Ascending aorta (tissue), 2 donors: ENCODE data around the gene NCBP1. TPM values are rescaled to one million over a fixed set of nuclear protein-coding genes. Genes with fewer than 3 reads are reported as not detected.

ENCODE experiments used
- DNase-seq, 2 donors: peaks; one replicate each; pipeline ENCODE4 v3.0.0-alpha.2; 2019; ENCODE audit warnings: low spot score in 2 of 2
- H3K27ac ChIP-seq, 2 donors: fragments of 200-600 bp; sonication (generic); one replicate each; pipeline ENCODE4 v1.5.1; 2016 to 2017; ENCODE audit warnings: mild to moderate bottlenecking in 1 of 2
- H3K27me3 ChIP-seq: fragments of 200-600 bp; sonication (generic); one replicate; pipeline ENCODE4 v1.5.1; 2017
- H3K36me3 ChIP-seq, 2 donors: fragments of 200-600 bp; sonication (generic); one replicate each; pipeline ENCODE4 v1.5.1; 2016
- H3K4me1 ChIP-seq, 2 donors: fragments of 200-600 bp; sonication (generic); one replicate each; pipeline ENCODE4 v1.5.1; 2016 to 2017; ENCODE audit warnings: mild to moderate bottlenecking in 1 of 2
- H3K4me3 ChIP-seq, 2 donors: fragments of 200-600 bp; sonication (generic); one replicate each; pipeline ENCODE4 v1.5.1; 2016 to 2017; ENCODE audit warnings: mild to moderate bottlenecking in 1 of 2
- H3K9me3 ChIP-seq, 2 donors: fragments of 200-600 bp; sonication (generic); one replicate each; pipeline ENCODE4 v1.5.1; 2016
- intact Hi-C: fragments of 100-400 bp; cut with DNase I; formaldehyde crosslinking; loops from one replicate; pipeline ENCODE4 v1.15.1; 2023
- total RNA-seq: library from RNA; depleted of rRNA; stranded (reverse); fragments of >200 nt; gene quantifications from one replicate; pipeline ENCODE4 v1.1.0, GENCODE V29; 2016
- TF ChIP-seq, protein P1 (sequence below), 3 experiments: fragments of 200-600 bp in 2 of 3; fragments of 450-650 bp in 1 of 3; sonication (generic) in 2 of 3; IDR thresholded peaks; one replicate each; pipeline ENCODE4 v1.5.1; 2016 to 2019; ENCODE audit warnings: antibody characterized with exemption in 3 of 3, mild to moderate bottlenecking in 1 of 3, moderate library complexity in 1 of 3

The NCBP1 gene
- total RNA-seq, 1 donor from 2014 or later: 5.1 TPM

DNA sequence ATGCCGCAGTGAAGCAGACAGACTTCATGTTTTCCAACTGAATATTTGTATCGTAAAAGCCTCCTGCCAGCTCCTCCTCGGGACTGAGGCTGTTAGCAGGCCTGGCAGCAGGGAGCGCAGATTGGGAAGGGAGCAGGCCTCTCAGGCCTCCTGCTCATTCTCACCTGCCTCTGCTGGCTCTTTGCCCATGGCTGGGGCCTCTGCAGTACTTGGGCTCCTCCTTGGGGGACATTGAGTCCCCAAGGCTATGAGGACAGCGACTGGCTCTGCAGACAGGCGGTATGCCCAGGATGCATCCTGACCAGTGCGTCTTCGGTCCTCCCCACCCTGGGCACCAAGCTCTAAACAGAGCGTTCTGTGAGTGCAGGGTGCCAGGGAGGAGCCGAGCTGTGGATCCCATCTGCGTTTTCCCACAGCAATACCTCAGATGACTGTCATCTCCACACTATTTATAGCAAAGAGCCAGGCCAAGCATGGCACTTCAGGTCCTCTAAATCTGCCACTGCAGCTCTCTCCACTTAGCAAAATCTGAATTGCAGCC is 39.2 kb upstream of the NCBP1 start:
- no peaks in the 10 kb centered on the region for H3K9me3 ChIP-seq
- no peak for DNase-seq
- no peaks in the 10 kb centered on the region for H3K27me3 ChIP-seq
- no peak overlapping the region for H3K4me3 ChIP-seq
- intact Hi-C loops: no loop called here
- peak overlapping the region; percentile 3 to 57 for H3K27ac ChIP-seq
- peaks cover 6 to 19% of the 10 kb centered on the region in 2 donors for H3K4me1 ChIP-seq
- TF ChIP-seq, protein P1, sequence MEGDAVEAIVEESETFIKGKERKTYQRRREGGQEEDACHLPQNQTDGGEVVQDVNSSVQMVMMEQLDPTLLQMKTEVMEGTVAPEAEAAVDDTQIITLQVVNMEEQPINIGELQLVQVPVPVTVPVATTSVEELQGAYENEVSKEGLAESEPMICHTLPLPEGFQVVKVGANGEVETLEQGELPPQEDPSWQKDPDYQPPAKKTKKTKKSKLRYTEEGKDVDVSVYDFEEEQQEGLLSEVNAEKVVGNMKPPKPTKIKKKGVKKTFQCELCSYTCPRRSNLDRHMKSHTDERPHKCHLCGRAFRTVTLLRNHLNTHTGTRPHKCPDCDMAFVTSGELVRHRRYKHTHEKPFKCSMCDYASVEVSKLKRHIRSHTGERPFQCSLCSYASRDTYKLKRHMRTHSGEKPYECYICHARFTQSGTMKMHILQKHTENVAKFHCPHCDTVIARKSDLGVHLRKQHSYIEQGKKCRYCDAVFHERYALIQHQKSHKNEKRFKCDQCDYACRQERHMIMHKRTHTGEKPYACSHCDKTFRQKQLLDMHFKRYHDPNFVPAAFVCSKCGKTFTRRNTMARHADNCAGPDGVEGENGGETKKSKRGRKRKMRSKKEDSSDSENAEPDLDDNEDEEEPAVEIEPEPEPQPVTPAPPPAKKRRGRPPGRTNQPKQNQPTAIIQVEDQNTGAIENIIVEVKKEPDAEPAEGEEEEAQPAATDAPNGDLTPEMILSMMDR (IDR thresholded peaks at IDR 0.05): no peak
- H3K36me3 ChIP-seq: peaks cover 11 to 33% of the 10 kb centered on the region in 2 donors

DNA sequence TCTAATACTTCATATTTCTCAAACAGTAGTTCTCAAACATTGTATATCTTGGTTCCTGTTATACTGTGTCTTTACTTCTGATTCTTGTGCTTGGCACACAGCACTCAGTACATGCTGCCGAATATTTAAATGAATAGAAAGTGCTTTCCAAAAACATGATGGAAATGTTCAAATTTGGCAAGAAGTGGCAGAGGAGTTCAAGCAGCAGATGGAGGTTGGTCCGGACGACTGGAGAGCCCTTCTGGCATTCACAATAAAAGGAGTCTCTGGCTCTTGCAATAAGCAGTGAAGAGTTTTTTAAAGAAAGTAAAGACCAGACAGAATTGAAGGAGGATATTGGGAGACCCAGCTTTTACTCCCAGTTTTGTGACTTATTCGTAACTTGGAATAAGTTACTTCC is 36.7 kb upstream of the NCBP1 start:
- H3K27ac ChIP-seq: peak overlapping the region; percentile 67 to 68
- intact Hi-C loops: loop anchor here (5.0 kb wide), 1 partner anchor 40 kb away; no protein-coding TSS in a partner anchor
- H3K4me3 ChIP-seq: no peak overlapping the region

DNA sequence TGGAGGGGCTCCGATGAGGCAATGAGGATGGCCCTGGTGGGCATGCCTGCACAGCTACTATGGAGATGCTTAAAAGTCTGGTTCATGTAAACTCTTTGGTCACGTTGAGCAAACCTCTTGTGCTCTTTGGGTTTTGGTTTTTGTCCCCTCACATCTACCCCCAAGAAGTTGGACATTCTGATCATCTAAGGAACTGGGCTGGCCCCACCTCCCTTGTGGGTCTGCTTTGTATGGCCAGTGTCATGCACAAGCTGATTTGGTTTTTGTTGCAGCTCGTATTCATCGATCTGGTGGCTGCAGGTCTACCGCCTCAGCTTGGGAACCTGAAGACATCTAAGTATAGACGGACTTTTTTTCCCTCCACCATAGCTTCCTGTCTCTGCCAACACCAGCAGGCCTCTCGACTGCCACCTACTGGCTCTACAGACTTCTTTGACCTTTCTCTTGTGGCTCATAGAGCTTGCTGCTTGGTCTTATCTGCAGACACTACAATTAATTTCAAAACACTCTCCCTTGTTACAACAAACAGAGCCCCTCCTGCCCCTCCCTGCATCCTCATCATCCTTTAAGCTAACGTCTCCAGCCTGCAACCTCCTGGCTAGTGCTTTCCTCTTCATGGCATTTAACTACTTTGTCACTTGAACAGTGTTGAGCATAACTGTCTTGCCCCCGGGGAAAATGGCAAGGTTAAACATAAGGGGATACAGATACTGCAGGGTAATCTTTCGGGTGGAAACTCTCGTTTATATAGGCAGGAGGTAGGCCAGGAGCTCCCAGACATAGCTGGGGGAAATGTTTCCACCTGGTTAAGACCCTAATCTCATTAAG is 34.9 kb upstream of the NCBP1 start:
- Histone ChIP-seq H3K4me3 (peak overlapping the region in 1 of 2 donors; percentile 4), H3K9me3 (no peaks in the 10 kb centered on the region), H3K36me3 (peaks cover 30 to 47% of the 10 kb centered on the region in 2 donors), H3K27me3 (no peaks in the 10 kb centered on the region), H3K4me1 (peaks cover 6 to 19% of the 10 kb centered on the region in 2 donors), H3K27ac (peak overlapping the region in 1 of 2 donors; percentile 29)
- TF ChIP-seq, protein P1 (IDR thresholded peaks at IDR 0.05): peak; percentile 66 to 78 (median 71)
- intact Hi-C loops: loop anchor here (1.0 to 5.0 kb wide), 4 partner anchors 16 to 130 kb away; partner anchors contain the start of gene TMOD1
- peak in 1 of 2 donors; percentile 89 for DNase-seq

More for the DNA sequence above, 36.7 kb upstream of the NCBP1 start:
- no peak for DNase-seq
- Histone ChIP-seq H3K36me3 (peaks cover 24 to 47% of the 10 kb centered on the region in 2 donors), H3K27me3 (no peaks in the 10 kb centered on the region), H3K9me3 (no peaks in the 10 kb centered on the region), H3K4me1 (peaks cover 6 to 19% of the 10 kb centered on the region in 2 donors)
- TF ChIP-seq, protein P1 (IDR thresholded peaks at IDR 0.05): no peak

DNA sequence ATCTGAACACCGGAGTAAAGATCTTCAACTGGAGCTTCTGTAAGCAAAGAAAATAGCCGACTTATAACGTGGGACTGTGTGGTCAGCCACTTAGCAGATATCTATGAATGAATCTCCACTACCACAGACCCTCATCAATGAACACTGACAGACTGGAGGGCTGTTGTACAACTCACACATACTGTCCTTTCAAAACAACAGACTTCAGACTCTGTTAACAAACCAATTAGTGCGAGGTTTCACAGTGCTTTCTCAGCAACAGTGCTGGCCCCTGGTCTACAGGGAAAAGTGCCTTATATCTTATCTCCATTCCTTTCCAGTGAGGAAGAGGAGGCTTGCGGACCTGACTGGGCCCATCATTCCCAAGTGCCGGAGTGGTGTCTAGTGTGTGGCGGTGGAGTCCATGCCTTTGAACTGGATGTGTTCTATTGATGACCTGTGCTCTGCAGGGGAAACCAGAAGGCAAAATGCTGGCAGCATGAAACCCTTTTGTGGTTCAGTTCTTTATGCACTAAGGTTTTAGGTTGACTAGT is 34.2 kb upstream of the NCBP1 start:
- no peak for DNase-seq
- no peak overlapping the region for H3K4me3 ChIP-seq
- H3K4me1 ChIP-seq: peaks cover 6 to 17% of the 10 kb centered on the region in 2 donors
- H3K36me3 ChIP-seq: peaks cover 32 to 54% of the 10 kb centered on the region in 2 donors
- intact Hi-C loops: loop anchor here (2.0 to 5.0 kb wide), 3 partner anchors 15 to 99 kb away; partner anchors contain the start of gene TMOD1
- H3K27me3 ChIP-seq: no peaks in the 10 kb centered on the region
- H3K9me3 ChIP-seq: no peaks in the 10 kb centered on the region
- TF ChIP-seq, protein P1 (IDR thresholded peaks at IDR 0.05): no peak
- no peak overlapping the region for H3K27ac ChIP-seq

DNA sequence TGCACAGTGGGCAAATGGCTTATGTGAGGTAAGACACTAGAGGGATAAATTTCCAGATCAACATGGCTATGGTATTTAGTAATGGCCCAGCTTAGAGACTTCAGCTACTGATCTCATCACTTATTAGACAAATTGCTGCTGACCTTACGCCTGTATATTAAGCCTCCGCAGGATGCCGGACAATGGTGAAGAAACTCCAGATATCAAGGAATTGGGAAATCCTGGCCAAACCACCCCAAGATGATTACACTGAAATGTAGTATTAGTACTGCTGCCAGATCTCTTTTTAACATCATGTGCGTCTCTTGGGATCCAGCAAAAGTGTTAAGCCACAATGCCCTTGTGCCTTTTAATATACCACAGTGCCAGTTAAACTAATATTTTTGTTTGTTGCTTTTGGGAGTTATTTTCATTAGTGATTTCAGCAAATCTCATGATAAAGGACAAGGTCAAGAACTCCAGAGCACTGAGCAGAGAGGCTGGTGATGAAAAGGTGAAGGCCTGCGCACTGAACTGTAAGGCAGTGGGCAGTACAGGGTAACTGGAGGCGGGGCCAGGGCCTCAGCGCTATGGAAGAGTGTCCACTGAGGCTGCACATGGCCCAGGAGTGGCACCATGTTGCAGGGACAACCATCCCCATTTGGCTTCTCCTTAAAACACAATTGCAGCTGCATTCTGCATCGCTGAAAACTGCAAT is 32.9 kb upstream of the NCBP1 start:
- H3K9me3 ChIP-seq: no peaks in the 10 kb centered on the region
- peaks cover 44 to 67% of the 10 kb centered on the region in 2 donors for H3K36me3 ChIP-seq
- H3K27me3 ChIP-seq: no peaks in the 10 kb centered on the region
- peaks cover 6 to 16% of the 10 kb centered on the region in 2 donors for H3K4me1 ChIP-seq
- TF ChIP-seq, protein P1 (IDR thresholded peaks at IDR 0.05): no peak
- no peak overlapping the region for H3K4me3 ChIP-seq
- DNase-seq: no peak
- intact Hi-C loops: no loop called here
- peak overlapping the region in 1 of 2 donors; percentile 12 for H3K27ac ChIP-seq
